Hypothalamus (tissue), 51 donors: ENCODE data around the gene KAZN.

Experiments used
- DNase-seq, 51 donors: peaks; one replicate each; lab custom pipeline; 2025; lab: John Stamatoyannopoulos, UW

Gene KAZN

DNA sequence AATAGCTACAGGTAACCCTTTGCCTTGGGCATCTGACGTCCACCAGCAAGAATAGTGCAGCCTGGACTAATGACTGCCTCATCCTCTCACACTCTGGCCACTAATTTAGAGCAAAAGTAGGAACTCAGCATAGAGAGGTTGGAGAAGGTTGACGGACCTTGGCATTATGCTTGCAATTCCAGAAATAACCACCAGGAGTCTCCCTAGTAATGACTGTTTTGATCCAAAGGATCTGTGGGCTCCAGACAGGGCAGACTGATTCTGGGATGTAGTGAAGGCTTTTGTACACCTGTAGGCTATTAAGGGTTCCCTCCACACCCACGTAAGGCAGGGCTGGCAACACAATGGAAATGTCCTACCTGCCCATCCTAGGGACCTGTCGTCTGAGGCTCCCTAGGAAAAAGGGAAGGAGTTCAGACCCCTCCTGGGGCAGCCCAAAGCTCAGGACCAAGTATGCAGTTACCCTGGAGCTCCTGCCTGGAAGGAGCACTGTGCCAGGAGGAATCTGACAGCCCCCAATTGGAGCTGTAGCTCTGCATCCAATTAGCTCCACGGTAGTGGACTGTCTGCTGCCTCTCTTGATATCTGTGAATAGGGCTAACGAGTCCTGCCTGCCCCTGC, 464.1 kb downstream of the KAZN start:
- DNase-seq: no peak

DNA sequence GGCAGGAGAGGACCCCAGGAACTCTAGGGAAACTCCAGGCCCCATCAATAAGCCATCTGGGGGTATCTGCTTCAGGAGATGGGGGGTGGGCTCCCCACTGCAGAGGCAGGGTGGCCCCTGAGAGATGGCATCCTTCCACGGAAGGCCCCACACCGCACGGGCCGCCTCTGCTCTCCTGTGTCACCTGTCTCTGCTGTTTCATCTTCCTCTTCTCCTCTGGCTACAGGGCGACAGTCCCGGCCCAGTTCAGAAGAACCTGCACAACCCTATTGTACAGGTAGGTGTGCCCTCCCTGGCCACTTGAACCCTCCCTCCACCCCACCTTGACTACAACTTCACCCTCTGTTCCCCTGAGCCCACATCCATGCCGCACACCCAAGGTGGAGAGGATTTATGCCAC, 464.9 kb downstream of the KAZN start:
- no peak for DNase-seq

DNA sequence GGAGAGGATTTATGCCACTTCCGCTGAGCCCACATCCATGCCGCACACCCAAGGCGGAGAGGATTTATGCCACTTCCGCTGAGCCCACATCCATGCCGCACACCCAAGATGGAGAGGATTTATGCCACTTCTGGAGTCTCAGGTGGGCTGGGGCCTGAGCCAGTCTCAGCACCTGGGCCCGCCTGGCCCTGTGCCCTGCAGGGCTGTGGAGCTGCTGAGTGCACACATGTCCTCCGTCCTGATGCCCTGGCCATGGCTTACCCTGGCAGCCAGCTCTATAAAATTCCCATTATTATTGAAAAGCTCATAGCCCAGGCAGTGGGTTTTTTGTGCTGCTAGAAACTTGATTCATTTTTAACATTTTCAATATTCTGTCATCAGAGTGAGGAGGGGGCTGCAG, 465.3 kb downstream of the KAZN start:
- DNase-seq: no peak

DNA sequence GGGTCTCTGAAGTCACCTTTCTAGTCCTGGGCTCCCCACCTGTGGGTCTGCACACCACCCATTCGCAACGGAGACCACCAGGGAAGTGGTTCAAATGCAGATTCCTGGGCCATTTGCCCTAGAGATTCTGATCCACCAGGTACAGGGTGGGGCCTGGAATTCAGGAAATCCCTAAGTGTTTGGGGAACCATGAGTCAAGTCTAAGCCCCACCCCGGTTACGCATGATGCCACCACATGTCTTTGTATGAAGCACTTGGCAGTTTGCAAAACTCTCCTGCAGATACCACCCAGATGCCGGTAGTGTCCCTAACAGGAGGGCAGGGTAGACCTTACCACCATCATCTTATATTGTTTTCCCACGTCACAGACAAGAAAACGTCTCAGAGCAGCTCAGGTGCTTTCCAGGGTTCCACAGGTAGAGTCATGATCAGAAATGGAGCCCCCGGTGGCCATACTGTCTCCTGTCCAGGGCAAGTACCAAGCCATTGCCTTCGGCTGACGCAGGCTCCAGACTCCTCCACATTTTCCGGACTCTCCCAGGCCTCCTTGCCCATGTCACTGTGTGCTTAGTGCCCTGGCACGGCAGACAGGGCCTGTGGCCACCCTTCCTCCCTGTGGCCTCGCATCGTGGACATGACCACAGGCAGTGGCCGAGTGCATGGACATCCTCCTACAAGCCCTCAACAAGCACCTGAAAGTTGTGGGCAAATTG, 465.9 kb downstream of the KAZN start:
- DNase-seq: no peak

DNA sequence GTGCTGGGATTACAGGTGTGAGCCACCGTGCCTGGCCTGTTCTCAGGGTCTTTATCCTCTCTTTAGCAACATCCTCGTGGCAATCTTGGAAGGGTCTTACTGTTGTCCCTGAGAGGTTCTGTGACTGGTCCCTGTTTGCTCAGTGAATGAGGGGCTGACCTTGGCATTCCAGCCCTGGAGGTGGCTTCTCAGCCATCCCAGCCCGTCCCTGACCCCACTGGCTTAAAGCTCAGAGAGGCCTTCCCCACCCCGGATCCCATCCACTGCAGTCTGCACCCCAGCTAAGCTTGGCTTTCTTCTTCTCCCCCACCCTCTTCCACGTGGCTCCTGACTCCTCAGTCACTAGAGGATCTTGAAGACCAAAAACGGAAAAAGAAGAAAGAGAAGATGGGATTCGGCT, 466.8 kb downstream of the KAZN start:
- no peak for DNase-seq

DNA sequence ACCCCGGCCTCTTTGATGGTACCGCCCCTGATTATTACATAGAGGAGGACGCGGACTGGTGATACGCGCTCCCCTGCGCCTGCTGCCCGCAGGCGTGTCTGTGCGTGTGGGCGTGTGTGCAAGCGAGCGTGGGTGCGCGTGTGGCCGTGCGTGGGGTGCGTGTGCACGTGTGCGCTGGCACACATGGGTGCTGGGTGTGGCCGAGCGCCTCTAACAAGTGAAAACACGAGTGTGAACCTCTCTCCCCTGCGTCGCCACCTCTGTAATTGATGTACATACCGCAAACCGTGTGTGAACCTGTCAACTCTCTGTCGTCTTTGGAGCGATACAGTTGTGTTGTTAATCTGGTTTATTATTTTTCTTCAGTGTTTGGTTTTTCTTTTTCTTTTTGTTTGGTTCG, 467.3 kb downstream of the KAZN start:
- DNase-seq: no peak

DNA sequence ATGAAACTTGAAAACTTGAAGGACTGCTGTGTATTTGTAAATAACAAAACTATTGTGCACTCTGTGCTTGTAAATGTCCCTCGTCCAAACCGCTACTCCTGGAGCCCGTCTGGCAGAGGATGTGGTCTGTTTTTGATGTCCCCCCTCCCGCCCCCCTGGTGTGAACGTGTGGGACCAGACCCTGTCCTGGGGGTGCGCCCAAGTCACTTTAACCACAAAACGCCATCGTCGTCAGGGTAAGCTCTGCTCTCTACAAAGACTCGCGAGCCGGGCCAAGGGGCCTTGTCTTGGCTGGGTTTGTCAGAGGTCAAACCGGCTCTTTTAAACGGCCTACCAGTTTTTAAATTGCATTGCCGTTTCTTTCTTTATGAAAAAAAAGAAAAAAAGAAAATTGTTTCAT, 467.7 kb downstream of the KAZN start:
- DNase-seq: no peak

DNA sequence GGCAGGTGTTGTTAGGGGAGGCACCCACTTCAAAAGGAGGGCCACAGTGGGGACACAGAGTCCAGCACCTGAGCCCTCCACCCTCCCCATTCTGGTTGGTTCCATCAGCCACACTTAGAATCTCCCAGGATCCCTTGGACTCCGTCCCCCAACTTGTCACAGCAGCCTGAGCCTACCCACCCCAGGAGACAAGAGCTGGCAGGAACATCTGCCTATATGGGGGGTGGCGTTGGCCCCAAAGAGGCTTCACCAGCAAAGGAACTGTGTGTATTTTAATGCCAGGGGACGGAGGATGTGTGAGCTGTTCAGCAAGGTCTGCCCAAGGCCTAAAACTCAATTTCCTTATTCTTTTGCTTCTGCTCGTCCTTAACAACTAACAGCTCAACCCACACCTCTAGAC, 468.7 kb downstream of the KAZN start:
- DNase-seq: peak in 1 of 51 donors; percentile 34

DNA sequence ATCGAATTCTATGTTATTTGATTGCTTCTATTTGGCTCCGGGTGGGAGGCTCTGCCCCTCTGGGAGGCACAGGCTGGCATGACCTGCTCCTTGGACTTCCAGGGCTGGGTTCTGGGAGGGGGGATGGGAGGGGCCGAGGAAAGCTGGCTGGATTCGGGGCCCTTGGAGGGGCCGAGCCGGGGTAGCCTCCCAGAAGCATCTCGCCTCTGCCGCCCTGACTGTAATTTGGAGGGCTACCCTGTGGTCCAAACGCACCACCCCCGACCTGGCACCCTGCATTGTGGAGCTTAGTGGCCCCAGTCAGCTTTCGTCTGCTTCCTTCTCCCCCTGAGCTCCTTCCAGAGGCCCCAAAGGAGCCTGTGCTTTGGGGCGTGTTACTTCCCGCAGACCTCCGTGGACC, 469.7 kb downstream of the KAZN start:
- DNase-seq: no peak

DNA sequence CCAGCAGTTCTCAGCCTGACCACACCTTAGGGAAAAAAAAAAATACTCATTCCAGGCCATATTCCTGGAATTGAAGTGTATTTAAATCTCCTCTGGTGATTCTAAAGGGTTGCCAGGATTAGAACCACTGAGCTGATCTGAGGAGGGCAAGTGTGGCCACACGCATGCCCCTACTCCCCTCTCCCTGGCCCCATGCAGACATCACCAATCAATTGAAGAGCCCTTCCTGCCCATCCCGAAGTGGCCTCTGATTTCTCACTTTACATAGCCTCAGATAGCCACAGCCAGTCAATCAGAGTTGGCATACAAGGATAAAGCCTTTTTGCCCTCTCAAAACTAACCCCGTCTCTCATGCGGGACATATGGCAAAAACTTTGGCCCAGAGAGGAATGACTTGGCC, 470.5 kb downstream of the KAZN start:
- no peak for DNase-seq

DNA sequence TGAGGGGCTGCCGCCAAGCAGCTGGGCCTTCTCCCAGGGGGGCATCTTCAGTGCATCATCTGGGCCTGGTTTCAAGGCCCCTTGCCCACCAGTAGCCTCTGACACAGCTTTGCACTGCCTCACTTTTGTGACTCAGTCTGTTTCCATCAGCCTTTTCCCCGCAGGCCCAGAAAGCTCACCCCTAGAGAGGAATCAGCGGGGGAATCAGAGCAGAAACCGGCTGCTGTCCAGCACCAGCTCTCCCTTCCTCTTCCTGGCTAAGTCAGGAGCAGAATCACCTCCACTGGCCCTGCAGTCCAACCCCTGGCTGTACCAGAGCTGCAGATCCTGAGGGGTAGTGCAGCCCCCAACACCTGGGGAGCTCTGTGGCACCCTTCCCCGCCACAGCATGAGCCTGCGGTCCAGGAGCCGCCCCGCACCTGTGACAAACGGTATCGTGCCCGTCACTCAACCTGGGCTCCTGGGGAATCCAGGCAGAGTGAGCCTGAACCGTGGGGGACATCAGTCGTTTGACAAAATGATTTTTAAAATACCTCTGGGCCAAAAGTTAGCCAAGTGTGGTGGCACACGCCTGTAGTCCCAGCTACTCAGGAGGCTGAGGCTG, 471.8 kb downstream of the KAZN start:
- no peak for DNase-seq

DNA sequence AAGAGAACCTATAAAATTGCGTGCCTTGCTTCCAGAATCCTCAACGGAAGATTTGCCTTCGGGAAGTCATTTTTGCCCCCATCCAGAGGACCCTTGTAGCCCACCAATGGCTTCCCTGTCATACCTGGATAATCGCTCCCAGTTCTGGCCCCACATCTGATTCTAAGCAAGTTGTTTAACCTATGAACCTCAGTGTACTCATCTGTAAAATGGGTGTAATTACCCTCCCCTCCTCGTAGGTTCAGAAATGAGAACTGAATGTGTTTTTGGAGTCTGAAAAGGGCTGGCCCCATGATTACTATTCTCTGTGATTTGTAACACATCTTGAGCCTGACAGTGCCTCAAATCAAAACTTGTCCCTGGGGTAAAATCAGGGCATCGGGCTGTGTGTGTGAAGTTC, 473.5 kb downstream of the KAZN start:
- DNase-seq: no peak

DNA sequence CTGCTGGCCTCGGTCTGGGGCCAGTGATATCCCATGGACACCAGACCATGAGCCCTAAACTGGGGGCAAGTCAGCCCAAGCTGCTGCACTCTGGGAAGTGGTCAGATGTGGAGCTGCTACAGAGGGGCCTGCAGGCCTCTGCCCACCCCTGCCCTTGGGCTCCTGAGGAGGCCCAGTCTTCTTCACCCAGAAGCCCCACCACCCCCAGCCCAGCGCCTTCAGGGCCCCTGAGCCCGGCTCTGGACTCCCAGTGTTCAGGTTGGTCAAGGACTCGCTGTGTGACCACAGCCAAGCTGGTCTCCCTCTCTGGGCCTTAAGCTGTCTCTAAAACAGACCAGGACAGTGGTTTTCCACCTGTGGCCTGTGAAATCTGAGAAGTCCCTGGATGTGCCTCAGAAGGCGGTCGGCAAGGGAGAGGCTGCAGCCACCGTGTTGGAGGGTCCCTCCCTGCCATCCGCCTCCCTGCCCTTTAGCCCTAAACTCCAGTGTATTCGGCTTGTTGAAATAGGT, 475.4 kb downstream of the KAZN start:
- DNase-seq: no peak

DNA sequence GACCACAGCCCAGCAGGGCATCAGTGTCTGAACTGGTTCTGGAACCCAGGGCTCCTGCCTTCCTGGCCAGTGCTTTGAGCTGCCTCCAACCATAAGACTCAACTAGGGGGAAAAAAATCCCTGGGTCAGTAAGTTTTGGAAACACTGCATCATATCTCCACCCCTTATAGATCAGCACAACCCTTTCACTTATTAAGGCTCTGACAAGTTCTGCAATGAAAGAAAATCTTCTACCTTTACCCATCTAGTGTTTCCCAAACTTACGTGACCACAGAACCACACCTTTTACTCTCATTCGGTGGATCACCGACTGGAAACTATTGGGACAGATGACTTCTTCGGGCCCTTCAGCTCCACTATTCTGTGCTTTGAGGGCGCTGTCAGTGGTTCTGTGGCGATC, 476.7 kb downstream of the KAZN start:
- no peak for DNase-seq

DNA sequence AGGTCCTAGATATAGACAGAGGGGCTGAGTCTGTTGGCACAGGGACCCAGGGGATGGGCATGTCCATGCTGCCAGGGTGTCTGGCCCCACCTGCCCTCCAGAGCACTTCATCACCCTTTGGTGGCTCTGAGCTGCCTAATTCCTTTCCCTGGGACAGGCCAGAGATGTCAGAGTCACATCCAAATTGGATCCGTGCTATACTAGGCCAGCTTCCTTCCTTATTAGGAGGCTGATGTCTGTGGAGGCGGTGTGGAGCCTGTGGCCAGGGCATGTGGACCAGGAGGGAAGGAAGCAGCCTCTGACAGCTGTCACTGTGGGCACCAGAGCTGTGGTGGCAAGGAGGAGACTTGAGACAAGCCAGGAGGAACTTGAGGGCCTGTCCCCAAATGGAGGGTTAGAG, 477.3 kb downstream of the KAZN start:
- no peak for DNase-seq

DNA sequence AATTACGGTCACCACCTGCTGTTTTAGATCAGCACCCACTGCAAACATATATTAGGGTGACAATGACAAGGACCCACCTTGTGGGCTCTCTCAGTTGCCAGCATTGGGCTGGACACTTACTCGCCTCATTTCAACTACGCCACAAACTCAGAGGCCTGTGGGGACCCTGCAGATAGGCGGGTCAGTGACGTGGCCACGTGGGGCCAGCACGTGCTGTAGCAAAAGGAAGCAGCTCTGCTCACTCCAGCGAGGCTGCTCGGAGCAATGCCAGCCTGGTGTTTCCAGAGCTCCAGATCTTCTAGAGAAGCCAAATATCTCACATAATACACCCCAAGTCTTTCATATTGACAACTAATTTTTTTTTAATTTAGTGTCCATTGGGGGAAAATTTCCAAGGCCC, 478.3 kb downstream of the KAZN start:
- no peak for DNase-seq

DNA sequence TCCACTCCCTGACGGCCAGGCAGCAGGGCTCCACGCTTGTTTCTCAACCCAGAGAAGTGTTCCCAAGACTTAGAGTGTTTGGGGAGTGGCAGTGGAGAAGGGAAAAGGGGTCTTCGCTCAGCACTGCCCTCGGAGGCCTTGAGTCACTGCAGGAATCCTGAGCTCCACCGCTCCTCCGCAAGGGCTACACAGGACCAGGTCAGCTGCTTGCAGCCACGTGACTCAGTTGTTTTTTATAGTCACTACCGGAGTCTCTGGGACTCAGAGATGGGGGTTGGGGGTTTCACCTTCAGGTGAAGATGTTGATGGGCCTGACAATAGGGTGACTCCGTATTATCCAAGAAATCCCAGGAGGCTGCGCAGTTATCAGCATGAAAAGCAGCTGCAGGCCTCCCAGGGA, 478.9 kb downstream of the KAZN start:
- DNase-seq: no peak

DNA sequence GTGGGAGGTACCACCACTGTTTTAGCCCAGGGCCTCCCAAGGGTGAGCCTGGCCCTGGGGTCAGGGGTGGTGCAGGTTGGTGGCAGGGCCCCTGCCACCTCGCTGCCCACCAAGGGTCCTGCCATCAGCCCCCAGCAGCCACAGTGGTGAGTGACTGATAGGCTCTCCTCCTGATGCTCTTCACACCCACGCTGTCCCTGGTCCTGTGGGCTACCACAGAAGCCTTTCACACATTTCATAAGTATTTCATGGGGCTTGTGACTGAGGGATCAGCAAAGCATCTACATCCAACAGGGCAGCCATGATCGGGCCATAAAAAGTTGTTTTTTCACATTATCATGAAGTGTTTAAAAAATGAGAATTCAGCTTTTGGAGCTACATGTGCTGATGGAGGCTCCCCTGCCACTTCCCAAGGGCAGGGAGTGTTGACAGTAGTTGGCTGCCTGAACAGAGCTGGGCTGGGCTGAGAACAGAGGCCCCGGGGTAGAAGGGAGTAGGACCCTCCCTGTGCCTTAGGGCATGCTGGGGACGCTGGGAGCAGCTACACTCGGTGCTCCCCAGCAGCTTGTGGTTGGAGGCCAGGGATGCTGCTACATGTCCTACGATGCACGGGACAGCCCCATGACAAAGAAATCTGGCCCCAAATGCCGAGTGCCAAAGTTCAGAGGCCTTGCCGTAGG, 482.0 kb downstream of the KAZN start:
- DNase-seq: no peak

DNA sequence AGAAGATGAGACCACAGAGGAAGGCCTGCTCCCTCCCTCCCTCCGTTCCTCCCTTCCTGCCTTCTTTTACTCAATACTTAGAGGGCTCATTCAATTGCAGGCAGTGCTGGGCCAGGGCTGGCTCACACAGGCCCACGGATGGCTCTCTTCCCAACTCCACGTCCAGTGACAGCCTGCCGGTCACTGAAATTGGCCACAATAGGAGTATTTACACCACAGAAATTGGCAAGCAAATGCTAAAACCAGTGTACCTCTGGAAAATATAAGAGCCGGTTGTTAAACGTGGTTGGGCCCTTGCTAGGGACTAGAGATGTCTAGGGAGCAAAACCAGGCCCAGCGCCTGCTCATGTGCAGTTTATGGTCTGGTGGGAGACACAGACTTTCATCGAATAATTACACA, 482.6 kb downstream of the KAZN start:
- no peak for DNase-seq

DNA sequence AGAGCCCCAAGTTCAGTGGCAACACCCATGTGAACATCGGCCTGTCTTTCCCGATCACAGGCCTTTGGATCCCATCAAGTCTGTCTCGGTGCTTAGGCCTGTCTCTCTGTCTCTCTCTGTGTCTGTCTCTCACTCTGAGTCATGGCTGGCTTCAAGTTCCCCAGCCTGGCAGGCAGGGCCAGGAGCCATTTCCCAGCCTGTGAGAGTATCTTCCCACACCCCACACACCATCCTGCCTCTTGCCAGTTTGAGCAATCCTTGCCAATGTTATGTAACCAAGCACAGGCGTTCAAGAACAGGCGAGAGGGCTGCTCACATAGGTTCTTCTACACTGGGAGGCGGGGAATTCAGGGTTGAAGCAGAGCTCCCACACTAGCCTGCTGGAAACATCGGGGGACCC, 485.1 kb downstream of the KAZN start:
- DNase-seq: no peak

DNA sequence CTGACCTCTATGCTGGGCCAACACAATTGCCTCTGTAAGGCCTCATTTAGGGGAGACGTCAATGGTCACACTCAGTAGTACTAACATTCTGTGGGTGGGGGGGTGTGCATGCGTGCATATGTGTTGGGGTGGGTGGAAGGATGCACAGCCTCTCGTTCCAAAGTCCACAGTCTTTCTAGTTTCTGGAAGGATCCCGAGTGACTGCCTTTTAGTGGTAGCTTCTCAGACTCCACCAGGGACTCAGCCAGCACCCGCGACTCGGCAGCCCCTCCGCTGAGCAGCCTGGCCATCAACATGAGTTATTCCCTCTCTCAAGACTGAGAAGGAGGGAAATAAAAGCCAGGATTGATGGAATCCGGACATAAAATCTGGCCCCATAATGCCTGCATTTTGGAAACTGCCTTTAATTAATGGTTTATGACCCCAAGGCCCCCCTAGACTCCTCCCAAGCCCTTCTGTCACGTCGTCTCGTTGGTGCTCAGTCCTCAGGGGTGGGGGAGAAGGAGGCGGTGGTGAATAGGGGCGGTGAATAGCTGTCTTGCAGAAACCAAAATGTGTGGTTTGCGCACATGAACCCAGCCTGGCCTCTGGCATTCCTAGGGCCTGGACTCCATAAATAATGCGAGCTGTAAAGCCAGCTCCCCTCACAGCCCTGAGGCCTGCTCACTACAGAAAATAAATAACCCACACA, 489.9 kb downstream of the KAZN start:
- DNase-seq: peak in 3 of 51 donors; percentile 5 to 19 (median 11)
